NK-92 (cell line): ENCODE measurements around the gene PPP6R2.
"Not testable (repeated sequence)": the region's sequence is repeated elsewhere in the genome, so short reads cannot be mapped to it uniquely, and the experiment has no call there.

Experiments used
- DNase-seq: peaks from one replicate; lab custom pipeline; 2025; ENCODE audit not compliant: unreplicated experiment; lab: John Stamatoyannopoulos, UW

Gene PPP6R2

DNA sequence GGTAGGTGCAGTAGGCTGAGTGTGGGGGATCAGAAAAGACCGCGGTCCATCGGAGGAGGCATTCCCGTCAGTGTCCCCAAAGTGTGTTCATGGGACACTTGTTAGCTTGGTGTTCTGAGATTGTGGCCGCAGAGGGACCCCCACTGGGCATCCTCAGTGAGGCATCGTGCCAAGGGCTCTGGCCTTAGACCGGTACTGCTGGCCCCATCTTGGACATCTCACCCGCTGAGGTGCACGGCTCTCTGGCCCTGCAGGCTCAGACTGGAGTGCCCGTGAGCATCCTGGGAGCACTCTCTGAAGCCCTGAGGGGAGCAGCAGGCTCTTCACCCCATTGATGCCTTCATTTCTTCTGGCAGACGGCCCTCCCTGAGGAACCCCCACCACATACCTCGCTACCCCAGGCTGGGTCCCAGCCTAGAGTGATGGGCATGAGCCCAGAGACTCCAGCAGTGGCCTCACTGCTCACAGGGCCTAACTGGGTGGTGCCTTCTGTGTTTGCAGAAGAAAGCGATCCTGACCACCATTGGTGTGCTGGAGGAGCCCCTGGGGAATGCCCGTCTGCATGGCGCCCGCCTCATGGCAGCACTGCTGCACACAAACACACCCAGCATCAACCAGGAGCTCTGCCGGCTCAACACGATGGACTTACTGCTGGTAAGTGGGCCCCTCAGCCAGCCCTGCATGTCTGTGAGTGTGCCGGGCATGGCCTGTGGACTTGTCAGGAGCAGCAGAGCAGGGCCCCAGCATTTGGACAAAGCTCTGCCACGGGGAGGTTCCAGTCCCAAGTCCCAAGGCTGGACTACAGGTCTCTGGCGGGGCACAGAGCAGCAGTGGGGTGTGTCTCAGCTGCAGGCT is 80.1 kb downstream of the PPP6R2 start:
- DNase-seq: no peak

- DNase-seq: no peak
Observed at GRCh38 chr22:50423956-50424355, 80.8 kb downstream of the PPP6R2 start.

GRCh38 chr22:50425179-50425916 is 82.2 kb downstream of the PPP6R2 start:
- DNase-seq: no peak

GRCh38 chr22:50432131-50432876 is 89.2 kb downstream of the PPP6R2 start:
- DNase-seq: no peak

GRCh38 chr22:50432877-50433510 is 89.9 kb downstream of the PPP6R2 start:
- DNase-seq: not testable (repeated sequence)

GRCh38 chr22:50434849-50435248 is 91.7 kb downstream of the PPP6R2 start:
- no peak for DNase-seq

- no peak for DNase-seq
Observed at GRCh38 chr22:50435291-50436014, 92.3 kb downstream of the PPP6R2 start.

- no peak for DNase-seq
Observed at GRCh38 chr22:50436015-50436830, 93.1 kb downstream of the PPP6R2 start.

GRCh38 chr22:50436841-50437341 is 93.8 kb downstream of the PPP6R2 start:
- DNase-seq: no peak

GRCh38 chr22:50437511-50438304 is 94.6 kb downstream of the PPP6R2 start:
- DNase-seq: no peak

- DNase-seq: no peak
Observed at GRCh38 chr22:50438305-50439275, 95.5 kb downstream of the PPP6R2 start.

DNA sequence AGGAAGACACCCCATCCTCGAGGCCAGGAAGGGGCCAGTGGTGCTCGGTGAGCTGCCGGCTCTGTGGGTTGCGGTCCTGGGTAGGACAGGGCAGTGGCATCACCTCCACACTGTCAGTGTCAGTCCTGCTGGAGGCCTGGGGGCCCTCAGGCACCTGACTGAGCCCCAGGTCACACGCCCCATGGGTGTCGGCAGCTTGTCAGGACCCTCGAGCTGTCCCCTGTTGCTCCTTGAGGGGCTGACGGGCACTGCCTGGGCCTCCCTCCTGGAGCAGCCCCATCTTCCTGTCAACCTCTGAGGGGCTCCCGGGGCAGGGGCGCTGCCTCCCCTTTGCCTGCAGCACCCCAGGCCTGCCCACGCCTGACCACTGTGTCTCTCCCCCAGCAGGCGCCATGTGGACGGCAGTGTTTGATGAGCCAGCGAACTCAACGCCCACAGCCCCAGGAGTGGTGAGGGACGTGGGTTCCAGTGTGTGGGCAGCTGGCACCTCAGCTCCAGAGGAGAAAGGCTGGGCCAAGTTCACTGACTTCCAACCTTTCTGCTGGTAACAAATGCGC is 96.3 kb downstream of the PPP6R2 start:
- DNase-seq: no peak

- no peak for DNase-seq
Observed at GRCh38 chr22:50439871-50440331, 96.8 kb downstream of the PPP6R2 start.

- DNase-seq: no peak
Observed at GRCh38 chr22:50440544-50441249, 97.6 kb downstream of the PPP6R2 start.

DNA sequence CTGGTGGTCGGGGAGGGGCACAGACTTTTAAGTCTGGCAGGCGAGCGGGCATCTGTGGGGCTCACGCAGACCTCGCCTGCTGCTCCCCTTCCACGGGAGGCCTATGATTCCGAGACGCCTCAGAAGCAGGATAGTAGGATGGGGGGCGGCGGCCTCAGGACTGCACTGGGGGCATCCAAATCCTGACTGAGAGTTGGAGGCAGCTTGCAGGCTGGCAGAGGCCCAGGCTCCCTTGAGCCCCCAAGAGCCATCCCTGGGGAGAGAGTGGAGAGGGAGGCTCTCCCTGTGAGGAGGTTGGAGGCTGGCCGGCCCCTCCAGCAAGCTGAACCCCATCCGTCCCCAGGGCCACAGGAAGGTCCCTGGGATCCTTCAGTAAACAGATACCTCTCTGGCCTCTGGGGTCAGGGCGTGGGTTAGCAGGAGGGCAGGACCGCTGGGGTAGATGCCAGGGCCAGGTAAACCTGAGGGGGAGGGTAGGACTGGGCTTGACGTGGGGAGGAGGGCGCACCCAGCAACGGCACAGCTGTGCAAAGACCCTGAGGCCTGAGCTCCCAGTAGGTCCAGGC is 98.4 kb downstream of the PPP6R2 start:
- DNase-seq: no peak

GRCh38 chr22:50443197-50443596 is 100.1 kb downstream of the PPP6R2 start:
- DNase-seq: no peak
